Fibroblast of peridontal ligament (primary cell): ENCODE measurements around the gene FAHD2A.
A peak's percentile ranks its signal among the peaks of the same experiment; 100 is the strongest.
"Not testable (repeated sequence)": the region's sequence is repeated elsewhere in the genome, so short reads cannot be mapped to it uniquely, and the experiment has no call there.

ENCODE experiments used
- DNase-seq: peaks from one replicate; pipeline ENCODE4 v3.0.0-alpha.2; 2010; ENCODE audit errors: extremely low read depth

Gene FAHD2A

GRCh38 chr2:95375532-95376150, 26.9 kb upstream of the FAHD2A start:
- no peak for DNase-seq

DNA sequence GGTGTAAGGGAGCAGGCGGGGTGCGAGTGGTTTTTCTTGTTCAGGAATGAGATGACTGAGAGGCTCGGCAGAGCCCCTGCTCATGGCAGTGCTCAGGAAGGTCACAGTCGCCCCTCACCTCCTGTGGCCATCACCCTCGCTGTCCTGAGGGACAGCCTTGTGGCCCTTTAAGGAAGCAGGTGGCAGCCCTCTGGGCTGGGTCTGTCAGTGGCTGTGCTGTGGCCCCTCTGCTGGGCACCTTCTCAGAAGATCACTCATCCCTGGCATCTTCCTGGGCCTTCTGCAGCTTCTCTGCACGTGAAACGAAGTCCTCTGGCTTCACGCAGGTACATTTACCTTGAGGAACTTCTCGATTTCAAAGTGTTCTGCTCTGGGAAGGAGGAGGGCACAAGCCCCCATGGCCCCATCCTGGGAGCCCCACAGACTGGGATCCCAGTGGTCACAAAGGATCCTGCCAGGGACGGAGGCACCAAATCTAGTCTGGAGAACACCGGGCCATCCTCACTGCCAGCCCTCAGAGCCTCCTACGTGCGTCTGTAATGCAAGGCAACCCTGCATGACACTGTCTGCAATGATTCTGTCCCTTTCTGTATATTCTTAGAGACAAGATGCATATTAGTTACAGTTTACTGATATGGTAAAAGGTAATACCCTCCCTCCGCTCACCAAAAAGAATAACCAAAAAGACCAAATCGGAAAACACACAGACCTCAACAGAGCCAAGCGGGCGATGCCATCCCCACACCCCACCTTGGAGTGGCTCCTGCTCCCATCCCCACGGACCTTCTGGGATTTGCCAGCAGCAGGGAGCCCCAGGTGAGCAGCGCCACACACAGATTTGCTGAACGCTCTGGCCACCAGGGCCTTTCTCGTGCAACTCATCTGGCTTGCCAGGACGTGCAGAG, 25.9 kb upstream of the FAHD2A start:
- no peak for DNase-seq

GRCh38 chr2:95377216-95378123, 25.0 kb upstream of the FAHD2A start:
- DNase-seq, result no peak

- DNase-seq, result not testable (repeated sequence)
These were observed 24.2 kb upstream of the FAHD2A start for GRCh38 chr2:95378281-95378680.

DNA sequence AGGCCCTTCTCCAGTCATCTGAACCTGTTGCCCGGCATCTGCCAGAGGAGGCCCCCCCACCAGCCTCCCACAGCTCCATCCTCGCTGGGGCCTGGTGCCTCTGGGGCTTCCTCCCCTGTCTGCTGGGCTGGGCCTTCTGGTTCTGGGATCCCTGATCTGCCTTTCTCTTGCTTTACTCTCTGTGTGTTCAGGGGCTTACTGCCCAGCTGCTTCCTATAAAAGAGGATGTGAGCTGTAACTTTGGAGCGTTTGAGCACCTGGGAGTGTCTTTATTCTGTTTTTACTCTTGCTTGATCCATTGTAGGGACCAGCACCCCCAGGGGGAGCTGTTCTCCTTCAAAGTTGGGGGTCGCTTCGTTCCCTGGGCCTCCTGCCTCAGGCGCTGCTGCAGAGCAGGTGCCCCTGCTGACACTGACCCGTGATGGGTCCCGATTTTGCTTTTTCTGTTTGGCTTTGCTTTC, 23.1 kb upstream of the FAHD2A start:
- DNase-seq, result no peak

DNA sequence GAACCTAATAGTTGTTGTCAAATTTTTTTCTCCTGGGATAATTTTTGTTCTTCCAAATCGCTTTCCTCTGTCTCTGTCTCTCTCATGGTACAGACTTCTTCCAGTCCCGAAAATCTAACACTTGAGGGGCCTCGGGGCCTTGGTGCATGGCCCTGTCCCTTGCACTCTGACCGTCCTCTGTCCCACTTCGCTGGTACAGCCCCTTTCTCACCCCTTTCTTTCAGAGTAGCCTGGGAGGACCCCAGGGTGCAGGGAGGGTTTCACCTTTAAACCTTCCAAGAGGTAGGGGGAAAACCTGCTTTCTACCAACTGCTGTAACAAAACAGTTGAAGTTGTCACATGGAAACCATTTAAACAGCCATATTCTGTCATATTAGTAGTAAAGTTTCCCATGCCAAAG, 22.2 kb upstream of the FAHD2A start:
- DNase-seq, result no peak

GRCh38 chr2:95380731-95381130, 21.8 kb upstream of the FAHD2A start:
- DNase-seq, result no peak

DNA sequence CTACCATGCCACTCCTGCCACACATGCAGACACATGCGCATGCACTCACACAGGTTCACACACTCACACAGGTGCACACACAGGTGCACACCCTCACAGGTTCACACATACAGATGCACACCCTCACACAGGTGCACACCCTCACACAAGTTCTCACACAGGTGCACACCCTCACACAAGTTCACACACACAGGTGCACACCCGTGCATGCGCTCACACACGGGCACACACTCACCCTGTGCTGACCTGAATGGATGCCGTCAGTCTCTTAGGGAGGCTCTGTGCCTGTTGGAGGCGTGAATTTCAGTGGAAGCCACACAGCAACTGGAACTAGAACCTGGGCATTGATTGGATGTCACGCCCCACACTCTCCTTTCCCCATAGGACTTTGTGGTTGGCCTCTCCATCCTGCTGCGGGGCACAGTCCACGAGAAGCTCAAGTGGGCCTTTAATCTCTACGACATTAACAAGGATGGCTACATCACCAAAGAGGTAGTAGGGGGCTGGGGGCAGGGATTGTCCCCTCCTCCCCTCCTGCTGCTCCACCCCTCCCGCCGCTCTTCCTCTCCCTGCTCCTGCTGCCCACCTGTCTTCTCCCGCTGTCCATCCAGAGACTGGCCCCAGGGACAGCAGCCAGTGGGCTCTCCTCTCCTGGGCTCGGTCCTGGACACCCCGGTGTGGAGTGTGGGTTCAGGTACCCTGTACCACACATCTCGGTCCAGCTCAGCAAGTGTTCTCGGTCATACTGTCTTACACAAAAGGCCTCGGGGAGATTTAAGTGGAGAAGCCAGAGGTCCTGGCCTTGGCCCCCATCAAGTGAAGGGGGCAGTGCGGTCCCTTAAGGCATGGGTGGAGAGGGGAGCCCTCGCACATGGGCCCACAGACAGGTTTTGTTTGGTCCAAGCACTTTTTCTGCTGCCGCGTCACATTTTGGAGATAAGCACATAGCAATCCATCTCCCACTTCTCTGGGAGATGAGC, 21.0 kb upstream of the FAHD2A start:
- DNase-seq, result no peak

DNA sequence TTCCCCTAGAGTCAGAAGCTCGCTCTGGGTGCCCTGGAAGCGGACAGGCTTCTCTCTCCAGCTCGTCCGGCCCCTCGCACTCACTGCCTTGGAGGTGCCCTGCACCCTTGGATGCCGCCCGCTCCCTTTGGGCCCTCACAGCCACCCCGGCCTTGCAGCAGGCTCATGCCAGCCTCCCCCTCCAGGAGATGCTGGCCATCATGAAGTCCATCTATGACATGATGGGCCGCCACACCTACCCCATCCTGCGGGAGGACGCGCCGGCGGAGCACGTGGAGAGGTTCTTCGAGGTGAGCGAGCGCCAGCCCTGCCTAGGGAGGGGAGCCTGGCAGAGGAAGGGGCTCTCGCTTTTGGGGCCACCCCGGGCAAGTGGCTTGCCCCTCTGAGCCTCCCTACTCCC, 20.3 kb upstream of the FAHD2A start:
- no peak for DNase-seq

- DNase-seq, result no peak
These were observed 19.5 kb upstream of the FAHD2A start for GRCh38 chr2:95382686-95383634.

DNA sequence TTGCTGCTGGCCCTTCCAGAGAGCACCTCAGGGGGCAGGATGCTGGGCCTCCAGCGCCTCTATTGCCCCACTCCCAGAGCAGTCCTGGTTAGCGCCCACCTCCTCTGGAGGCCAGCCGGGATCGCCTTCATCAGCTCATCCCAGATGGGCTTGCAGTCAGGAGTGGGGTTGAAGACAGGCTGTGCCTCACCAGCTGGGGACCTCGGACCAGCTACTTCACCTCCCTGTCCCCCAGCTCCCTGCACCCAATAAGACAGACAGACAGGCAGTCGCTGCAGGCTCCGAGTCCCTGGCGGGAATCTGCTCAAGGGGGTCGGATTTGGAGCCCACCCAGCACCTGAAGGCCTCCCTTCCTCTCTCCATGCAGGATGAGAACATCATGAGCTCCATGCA, 18.9 kb upstream of the FAHD2A start:
- DNase-seq, result no peak

- no peak for DNase-seq
These were observed 17.5 kb upstream of the FAHD2A start for GRCh38 chr2:95384854-95385569.

- DNase-seq, result no peak
These were observed 16.9 kb upstream of the FAHD2A start for GRCh38 chr2:95385570-95385984.

DNA sequence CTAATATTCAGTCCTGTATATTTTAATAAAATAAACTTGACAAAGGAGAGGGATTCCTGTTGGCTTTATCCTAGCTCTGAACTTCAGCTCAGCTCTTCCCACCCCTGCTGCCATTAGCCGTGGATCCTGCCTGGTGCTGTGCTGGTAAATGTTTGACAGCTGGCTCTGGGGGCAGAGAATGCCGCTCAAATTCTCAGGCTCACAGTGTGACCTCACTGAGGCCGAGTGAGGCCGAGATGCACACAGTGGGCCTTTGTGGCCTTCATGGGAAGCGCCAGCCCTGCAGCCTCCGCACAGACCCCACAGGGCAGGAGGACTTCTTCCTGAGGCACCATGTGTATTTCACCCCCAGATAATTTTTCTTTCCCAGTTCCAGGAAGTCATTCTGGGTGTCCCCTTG, 16.5 kb upstream of the FAHD2A start:
- no peak for DNase-seq

- DNase-seq, result no peak
These were observed 15.2 kb upstream of the FAHD2A start for GRCh38 chr2:95387358-95387757.

DNA sequence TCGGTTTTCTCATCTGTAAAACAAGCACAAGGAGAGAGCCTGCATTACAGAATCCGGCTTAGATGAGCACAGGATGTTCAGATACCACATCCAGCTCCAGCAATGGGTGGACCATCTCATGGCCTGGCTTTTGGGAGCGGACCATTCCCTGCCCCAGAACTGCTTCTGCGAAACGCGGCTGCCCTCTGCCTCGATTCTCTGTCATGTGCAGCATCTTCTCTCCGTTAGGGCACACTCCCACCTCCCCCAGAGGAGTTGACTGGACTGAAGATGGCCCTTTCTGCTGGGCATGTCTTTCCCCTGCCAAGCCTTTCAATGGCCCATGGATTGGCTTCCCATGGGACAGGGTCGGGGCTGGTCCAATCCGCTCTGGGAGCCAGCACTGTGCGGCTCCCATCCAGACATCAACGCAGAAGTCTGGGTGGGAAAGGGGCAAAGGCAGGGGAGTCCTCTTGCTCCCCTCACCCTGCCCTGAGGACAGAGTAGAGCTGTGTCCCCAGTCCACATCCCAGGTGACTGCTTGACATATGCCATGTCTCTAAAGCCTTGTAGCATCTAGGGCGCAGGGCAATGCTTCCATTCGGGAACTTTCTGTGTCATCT, 14.3 kb upstream of the FAHD2A start:
- no peak for DNase-seq

- DNase-seq, result no peak
These were observed 13.7 kb upstream of the FAHD2A start for GRCh38 chr2:95388856-95389244.

- peak; percentile 62 for DNase-seq
These were observed 13.0 kb upstream of the FAHD2A start for GRCh38 chr2:95389245-95390119.
